HUES6 (cell line): Measurements from ENCODE around the gene SERP1.
"Not testable (repeated sequence)": the region's sequence is repeated elsewhere in the genome, so short reads cannot be mapped to it uniquely, and the experiment has no call there.

Experiments used
- H3K27ac ChIP-seq: 2 replicates; pipeline ENCODE4 v1.7.0; 2013; ENCODE audit warnings: low read depth, mild to moderate bottlenecking, low read length, inconsistent platforms
- H3K27me3 ChIP-seq: 2 replicates; pipeline ENCODE4 v1.6.1; 2013; ENCODE audit warnings: low read length; ENCODE audit not compliant: control insufficient read depth, insufficient read depth
- H3K36me3 ChIP-seq: 2 replicates; pipeline ENCODE4 v1.6.1; 2013; ENCODE audit warnings: low read length; ENCODE audit not compliant: control insufficient read depth, insufficient read depth
- H3K4me1 ChIP-seq: 2 replicates; pipeline ENCODE4 v1.6.1; 2013; ENCODE audit warnings: low read length; ENCODE audit not compliant: control insufficient read depth, insufficient read depth
- H3K4me3 ChIP-seq: 2 replicates; pipeline ENCODE4 v1.5.1; 2013; ENCODE audit warnings: low read depth, low read length
- H3K9ac ChIP-seq: one replicate; pipeline ENCODE4 v1.6.1; 2013; ENCODE audit warnings: mild to moderate bottlenecking, low read length
- H3K9me3 ChIP-seq: 2 replicates; pipeline ENCODE4 v1.6.1; 2013; ENCODE audit warnings: low read depth, low read length; ENCODE audit not compliant: control insufficient read depth, insufficient read depth

The SERP1 gene

DNA sequence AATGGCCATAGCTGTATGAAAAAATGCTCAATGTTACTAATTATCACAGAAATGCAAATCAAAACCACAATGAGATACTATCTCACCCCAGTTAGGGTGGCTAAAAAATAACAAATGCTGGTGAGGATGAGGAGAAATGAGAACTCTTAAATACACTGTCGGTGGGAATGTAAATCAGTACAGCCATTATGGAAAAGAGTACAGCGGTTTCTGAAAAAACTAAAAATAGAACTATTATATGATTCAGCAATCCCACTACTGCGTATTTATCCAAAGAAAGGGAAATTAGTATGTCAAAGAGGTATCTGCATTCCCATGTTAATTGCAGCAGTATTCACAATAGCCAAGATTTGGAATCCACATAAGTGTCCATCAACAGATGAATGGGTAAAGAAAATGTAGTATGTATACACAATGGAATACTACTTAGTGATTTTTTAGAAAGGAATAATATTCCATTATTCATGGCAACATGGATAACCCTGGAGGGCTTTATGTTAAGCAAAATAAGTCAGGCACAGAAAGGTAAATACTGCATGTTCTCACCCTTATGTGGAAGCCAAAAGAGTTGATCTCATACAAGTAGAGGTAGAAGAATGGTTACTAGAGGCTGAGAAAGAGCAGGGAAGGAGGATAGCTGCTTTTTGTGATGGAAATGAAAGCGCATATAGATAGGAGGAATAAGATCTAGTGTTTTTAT, 35.0 kb downstream of the SERP1 start:
- no peaks in the 10 kb centered on the region for H3K36me3 ChIP-seq
- no peak overlapping the region for H3K4me3 ChIP-seq
- H3K4me1 ChIP-seq, result peaks cover 17% of the 10 kb centered on the region
- H3K9ac ChIP-seq, result no peak overlapping the region
- H3K27me3 ChIP-seq, result no peaks in the 10 kb centered on the region
- H3K27ac ChIP-seq, result no peak overlapping the region
- H3K9me3 ChIP-seq, result no peaks in the 10 kb centered on the region

DNA sequence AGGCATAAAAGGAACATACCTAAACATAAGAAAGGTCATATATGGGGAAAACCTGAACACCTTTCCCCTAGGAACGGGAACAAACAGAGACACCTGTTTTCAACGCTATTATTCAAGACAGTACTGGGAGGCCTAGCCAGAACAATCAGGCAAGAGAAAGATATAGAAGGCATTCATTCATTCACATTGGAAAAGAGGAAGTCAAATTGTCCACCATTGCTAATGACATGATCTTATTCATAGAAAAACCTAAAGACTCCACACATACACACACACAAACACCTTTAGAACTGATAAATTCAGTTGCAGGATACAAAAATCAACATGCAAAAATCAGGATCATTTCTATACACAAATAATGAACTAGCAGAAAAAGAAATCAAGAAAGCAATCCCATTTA, 36.5 kb downstream of the SERP1 start:
- no peak overlapping the region for H3K4me3 ChIP-seq
- H3K36me3 ChIP-seq, result no peaks in the 10 kb centered on the region
- no peak overlapping the region for H3K9ac ChIP-seq
- H3K27ac ChIP-seq, result no peak overlapping the region
- no peaks in the 10 kb centered on the region for H3K9me3 ChIP-seq
- H3K27me3 ChIP-seq, result no peaks in the 10 kb centered on the region
- peaks cover 17% of the 10 kb centered on the region for H3K4me1 ChIP-seq

- H3K36me3 ChIP-seq, result no peaks in the 10 kb centered on the region
- no peaks in the 10 kb centered on the region for H3K9me3 ChIP-seq
- no peaks in the 10 kb centered on the region for H3K27me3 ChIP-seq
- no peak overlapping the region for H3K27ac ChIP-seq
- no peak overlapping the region for H3K4me3 ChIP-seq
- peaks cover 17% of the 10 kb centered on the region for H3K4me1 ChIP-seq
- H3K9ac ChIP-seq, result no peak overlapping the region
Observed at GRCh38 chr3:150508401-150508800, 37.9 kb downstream of the SERP1 start.

- no peaks in the 10 kb centered on the region for H3K4me1 ChIP-seq
- no peak overlapping the region for H3K27ac ChIP-seq
- H3K9me3 ChIP-seq, result peaks cover 15% of the 10 kb centered on the region
- no peaks in the 10 kb centered on the region for H3K36me3 ChIP-seq
- H3K9ac ChIP-seq, result no peak overlapping the region
- H3K27me3 ChIP-seq, result no peaks in the 10 kb centered on the region
- H3K4me3 ChIP-seq, result no peak overlapping the region
Observed at GRCh38 chr3:150504483-150504882, 41.8 kb downstream of the SERP1 start.

GRCh38 chr3:150503402-150504099, 42.7 kb downstream of the SERP1 start:
- Histone ChIP-seq H3K9ac (no peak overlapping the region), H3K4me1 (no peaks in the 10 kb centered on the region), H3K4me3 (no peak overlapping the region), H3K36me3 (no peaks in the 10 kb centered on the region), H3K27me3 (no peaks in the 10 kb centered on the region), H3K27ac (no peak overlapping the region), H3K9me3 (peaks cover 15% of the 10 kb centered on the region)

DNA sequence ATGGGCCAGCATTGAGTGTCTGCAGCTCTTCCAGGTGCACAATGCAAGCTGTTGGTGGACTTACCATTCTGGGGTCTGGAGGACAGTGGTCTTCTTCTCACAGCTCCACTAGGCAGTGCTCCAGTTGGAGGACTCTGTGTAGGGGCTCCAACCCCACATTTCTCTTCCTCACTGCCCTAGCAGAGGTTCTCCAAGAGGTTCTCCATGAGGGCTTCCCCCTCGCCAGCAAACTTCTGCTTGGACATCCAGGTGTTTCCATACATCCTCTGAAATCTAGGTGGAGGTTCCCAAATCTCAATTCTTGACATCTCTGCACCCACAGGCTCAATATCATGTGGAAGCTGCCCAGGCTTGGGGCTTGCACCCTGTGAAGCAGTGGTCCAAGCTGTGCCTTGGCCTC, 45.3 kb downstream of the SERP1 start:
- H3K27me3 ChIP-seq, H3K9ac ChIP-seq, H3K4me1 ChIP-seq, H3K27ac ChIP-seq, H3K4me3 ChIP-seq, H3K36me3 ChIP-seq: not testable (repeated sequence)
- H3K9me3 ChIP-seq, result peaks cover 15% of the 10 kb centered on the region

DNA sequence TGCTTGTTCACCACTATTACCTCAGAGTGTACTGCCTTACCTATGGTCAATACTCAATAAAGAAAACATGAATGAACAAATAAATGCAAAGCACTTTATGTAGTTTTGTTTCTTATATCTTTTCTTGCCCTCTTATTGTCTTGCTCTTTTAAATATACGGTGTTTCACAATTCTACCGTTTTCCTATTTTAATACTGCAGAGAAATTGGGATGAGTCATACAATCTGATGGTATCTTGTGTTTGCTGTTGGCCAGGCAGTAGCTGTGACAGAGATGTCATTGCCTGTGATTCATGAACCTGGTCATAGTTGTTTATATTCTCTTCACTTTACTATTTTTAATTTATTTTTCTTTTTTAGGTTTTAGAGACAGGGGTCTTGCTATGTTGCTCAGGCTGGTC, 48.3 kb downstream of the SERP1 start:
- no peak overlapping the region for H3K9ac ChIP-seq
- peaks cover 15% of the 10 kb centered on the region for H3K9me3 ChIP-seq
- H3K36me3 ChIP-seq, result no peaks in the 10 kb centered on the region
- no peak overlapping the region for H3K27ac ChIP-seq
- no peaks in the 10 kb centered on the region for H3K4me1 ChIP-seq
- no peaks in the 10 kb centered on the region for H3K27me3 ChIP-seq
- no peak overlapping the region for H3K4me3 ChIP-seq

DNA sequence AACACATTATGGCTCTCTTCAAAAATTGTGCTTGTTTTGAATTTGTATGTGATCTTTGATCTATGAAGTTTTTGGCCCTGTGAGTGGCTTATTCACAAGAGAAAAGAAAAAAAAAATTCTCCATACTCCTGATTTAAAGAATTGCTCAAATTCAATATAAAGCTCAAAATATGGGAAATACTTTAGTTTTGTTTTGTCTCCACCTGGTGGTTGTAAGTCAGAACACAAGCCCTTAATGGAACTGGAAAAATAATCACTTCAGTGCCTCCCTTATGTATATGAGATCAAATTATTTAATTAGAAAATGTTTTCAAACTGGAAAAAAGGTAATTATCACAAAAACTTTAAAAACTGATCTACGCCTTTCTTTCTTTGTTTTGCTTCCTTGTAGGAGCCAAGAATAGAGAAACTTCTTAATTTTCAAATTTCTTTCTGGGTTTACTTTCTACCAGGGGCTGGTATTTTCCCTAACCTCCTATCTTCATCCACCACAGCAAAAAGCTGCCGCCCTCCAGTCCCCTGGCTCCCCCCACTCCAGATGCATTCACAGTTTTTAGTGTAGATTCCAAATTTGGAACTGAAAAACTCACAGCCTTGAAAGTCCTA, 50.6 kb downstream of the SERP1 start:
- Histone ChIP-seq H3K4me3 (no peak overlapping the region), H3K27ac (no peak overlapping the region), H3K4me1 (no peaks in the 10 kb centered on the region), H3K9ac (no peak overlapping the region), H3K36me3 (no peaks in the 10 kb centered on the region), H3K9me3 (peaks cover 7% of the 10 kb centered on the region), H3K27me3 (no peaks in the 10 kb centered on the region)

- no peaks in the 10 kb centered on the region for H3K4me1 ChIP-seq
- 0 out of 2 replicates have a peak, but pooled peaks cover 4% of the 10 kb centered on the region for H3K9me3 ChIP-seq
- no peak overlapping the region for H3K4me3 ChIP-seq
- no peak overlapping the region for H3K27ac ChIP-seq
- no peak overlapping the region for H3K9ac ChIP-seq
- H3K36me3 ChIP-seq, result no peaks in the 10 kb centered on the region
- H3K27me3 ChIP-seq, result no peaks in the 10 kb centered on the region
Observed at GRCh38 chr3:150495149-150495548, 51.1 kb downstream of the SERP1 start.

DNA sequence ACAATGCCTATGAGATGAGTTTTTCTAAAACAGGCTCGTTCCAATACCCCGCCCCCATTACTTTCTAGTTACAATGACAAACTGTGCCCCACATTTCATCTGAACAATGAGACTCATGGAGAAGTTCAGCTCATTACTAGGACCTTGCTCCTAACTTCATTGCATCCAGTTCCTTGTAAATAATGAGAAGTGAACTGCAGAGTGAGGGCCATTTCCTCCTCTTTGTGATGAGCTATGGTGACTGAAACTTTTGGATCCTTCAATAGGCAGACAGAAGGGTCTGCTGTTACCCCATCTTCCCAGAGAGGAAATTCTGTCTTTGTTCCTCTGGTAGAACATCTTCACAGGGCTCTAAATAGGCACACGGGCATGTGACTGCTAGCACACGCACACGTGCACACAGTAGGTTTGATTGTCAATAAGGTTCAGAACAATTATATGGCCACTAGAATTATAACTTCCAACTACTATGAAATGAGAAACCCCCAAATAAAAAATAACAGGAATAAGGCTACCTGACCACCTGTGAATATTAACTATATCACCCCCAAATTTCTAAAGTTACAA, 51.8 kb downstream of the SERP1 start:
- H3K27ac ChIP-seq, result no peak overlapping the region
- H3K9me3 ChIP-seq, result no peaks in the 10 kb centered on the region
- H3K36me3 ChIP-seq, result no peaks in the 10 kb centered on the region
- no peaks in the 10 kb centered on the region for H3K27me3 ChIP-seq
- H3K4me3 ChIP-seq, result no peak overlapping the region
- no peak overlapping the region for H3K9ac ChIP-seq
- no peaks in the 10 kb centered on the region for H3K4me1 ChIP-seq
